A549 treated with Mapracorat at 1 μM for 4 hours (cell line): ENCODE data around the gene ZNF502. TPM values are rescaled to one million over a fixed set of nuclear protein-coding genes. Genes with fewer than 3 reads are reported as not detected.

Experiments
- total RNA-seq: library from RNA; stranded (reverse); fragments of 200-300 nt; extraction: Qiagen RNA extraction; gene quantifications from 5 replicates; pipeline ENCODE4 v1.2.3, GENCODE V29; 2022

Gene ZNF502
- total RNA-seq: 1.6 to 2.3 TPM (median 1.6 TPM) in 5 replicates

GRCh38 chr3:44712455-44713075 lies at the start of gene ZNF502:
ZNF502 (plus strand) TSS chr3:44712660; CDS start chr3:44720262, 7,602 bp downstream.

GRCh38 chr3:44729384-44729910 lies 17.0 kb downstream of the ZNF502 start, which contains the start of gene ZNF501:
ZNF501 (plus strand) TSS chr3:44729635; CDS start chr3:44734422, 4,787 bp downstream.

GRCh38 chr3:44761424-44762169 lies 49.1 kb downstream of the ZNF502 start, which contains the start of the genes KIAA1143 and KIF15:
KIAA1143 (minus strand) TSS chr3:44761619; CDS start chr3:44761602, 17 bp downstream.
KIF15 (plus strand) TSS chr3:44761794; CDS start chr3:44761866, 72 bp downstream.

Other genes with a start within 250 kb of the ZNF502 start
- gene ZNF445, start 235.0 kb upstream of the ZNF502 start, total RNA-seq: 2.3 to 2.7 TPM (median 2.6 TPM) in 5 replicates
- gene ZKSCAN7, start 157.5 kb upstream of the ZNF502 start, total RNA-seq: not detected in 5 replicates
- not detected in 5 replicates for gene ZNF660, start 127.7 kb upstream of the ZNF502 start, total RNA-seq
- 1.4 to 2.1 TPM (median 1.6 TPM) in 5 replicates for gene ZNF197, start 87.6 kb upstream of the ZNF502 start, total RNA-seq
- gene ZNF35, start 63.9 kb upstream of the ZNF502 start, total RNA-seq: 5.0 to 7.1 TPM (median 5.3 TPM) in 5 replicates
- gene ZNF501, start 17.0 kb downstream of the ZNF502 start, total RNA-seq: not detected in 5 replicates
- gene KIAA1143, start 49.0 kb downstream of the ZNF502 start, total RNA-seq: 9.7 to 16.8 TPM (median 13.9 TPM) in 5 replicates
- 7.5 to 10.8 TPM (median 8.1 TPM) in 5 replicates for gene KIF15, start 49.1 kb downstream of the ZNF502 start, total RNA-seq
- 7.3 to 12.5 TPM (median 11.5 TPM) in 5 replicates for gene TMEM42, start 149.3 kb downstream of the ZNF502 start, total RNA-seq
- 0.07 to 0.30 TPM (median 0.14 TPM) in 5 replicates for gene TGM4, start 161.9 kb downstream of the ZNF502 start, total RNA-seq